ENCODE measurements around the gene RNASE9.
"Not testable (repeated sequence)": the region's sequence is repeated elsewhere in the genome, so short reads cannot be mapped to it uniquely, and the experiment has no call there.

RNASE9 gene

GRCh38 chr14:20515846-20516245 lies 45.0 kb downstream of the RNASE9 start:
- H2AFZ ChIP-seq (ENCODE audit: low read length), result no peak overlapping the region
- no peaks in the 10 kb centered on the region for H3K79me2 ChIP-seq (ENCODE audit: insufficient read depth, low read length)
- H3K9me2 ChIP-seq (replicated peaks; ENCODE audit: low read depth, low read length), result no peaks in the 10 kb centered on the region
- no peak overlapping the region for H3K4me3 ChIP-seq (ENCODE audit: low read length, poor library complexity, severe bottlenecking)
- no peaks in the 10 kb centered on the region for H3K4me1 ChIP-seq (ENCODE audit: insufficient read depth, low read length, poor library complexity, severe bottlenecking)
- no peak overlapping the region for H3K4me2 ChIP-seq (ENCODE audit: low read depth, low read length, poor library complexity, severe bottlenecking)
- no peaks in the 10 kb centered on the region for H3K36me3 ChIP-seq (ENCODE audit: insufficient read depth, low read length)
- no peak overlapping the region for H3K9ac ChIP-seq (ENCODE audit: low read depth, low read length, poor library complexity, severe bottlenecking)
- no peaks in the 10 kb centered on the region for H4K20me1 ChIP-seq (ENCODE audit: insufficient read depth, low read length, poor library complexity, severe bottlenecking)
- no peaks in the 10 kb centered on the region for H3K27me3 ChIP-seq (ENCODE audit: insufficient read depth, low read length, poor library complexity, severe bottlenecking)
- TF ChIP-seq, protein P1, sequence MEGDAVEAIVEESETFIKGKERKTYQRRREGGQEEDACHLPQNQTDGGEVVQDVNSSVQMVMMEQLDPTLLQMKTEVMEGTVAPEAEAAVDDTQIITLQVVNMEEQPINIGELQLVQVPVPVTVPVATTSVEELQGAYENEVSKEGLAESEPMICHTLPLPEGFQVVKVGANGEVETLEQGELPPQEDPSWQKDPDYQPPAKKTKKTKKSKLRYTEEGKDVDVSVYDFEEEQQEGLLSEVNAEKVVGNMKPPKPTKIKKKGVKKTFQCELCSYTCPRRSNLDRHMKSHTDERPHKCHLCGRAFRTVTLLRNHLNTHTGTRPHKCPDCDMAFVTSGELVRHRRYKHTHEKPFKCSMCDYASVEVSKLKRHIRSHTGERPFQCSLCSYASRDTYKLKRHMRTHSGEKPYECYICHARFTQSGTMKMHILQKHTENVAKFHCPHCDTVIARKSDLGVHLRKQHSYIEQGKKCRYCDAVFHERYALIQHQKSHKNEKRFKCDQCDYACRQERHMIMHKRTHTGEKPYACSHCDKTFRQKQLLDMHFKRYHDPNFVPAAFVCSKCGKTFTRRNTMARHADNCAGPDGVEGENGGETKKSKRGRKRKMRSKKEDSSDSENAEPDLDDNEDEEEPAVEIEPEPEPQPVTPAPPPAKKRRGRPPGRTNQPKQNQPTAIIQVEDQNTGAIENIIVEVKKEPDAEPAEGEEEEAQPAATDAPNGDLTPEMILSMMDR (conservative IDR thresholded peaks at IDR 0.05; ENCODE audit: low read length), result no peak
- TF ChIP-seq EZH2phosphoT487 (IDR thresholded peaks at IDR 0.05; ENCODE audit: borderline replicate concordance), result no peak
- H3F3A ChIP-seq (ENCODE audit: low read depth), result no peaks in the 10 kb centered on the region
- H3K9me3 ChIP-seq (ENCODE audit: insufficient read depth, low read depth, low read length), result no peaks in the 10 kb centered on the region

GRCh38 chr14:20512177-20512905 lies 48.5 kb downstream of the RNASE9 start:
- Histone ChIP-seq H3K27me3 (ENCODE audit: insufficient read depth, low read length, poor library complexity, severe bottlenecking) (no peaks in the 10 kb centered on the region), H3K4me3 (ENCODE audit: low read length, poor library complexity, severe bottlenecking) (no peak overlapping the region), H3K9ac (ENCODE audit: low read depth, low read length, poor library complexity, severe bottlenecking) (no peak overlapping the region), H3K4me2 (ENCODE audit: low read depth, low read length, poor library complexity, severe bottlenecking) (no peak overlapping the region), H2AFZ (ENCODE audit: low read length) (no peak overlapping the region), H3K4me1 (ENCODE audit: insufficient read depth, low read length, poor library complexity, severe bottlenecking) (no peaks in the 10 kb centered on the region), H3K9me3 (ENCODE audit: insufficient read depth, low read depth, low read length) (no peaks in the 10 kb centered on the region), H3K9me2 (replicated peaks; ENCODE audit: low read depth, low read length) (no peaks in the 10 kb centered on the region), H3K36me3 (ENCODE audit: insufficient read depth, low read length) (no peaks in the 10 kb centered on the region), H3F3A (ENCODE audit: low read depth) (no peaks in the 10 kb centered on the region), H3K79me2 (ENCODE audit: insufficient read depth, low read length) (no peaks in the 10 kb centered on the region), H4K20me1 (ENCODE audit: insufficient read depth, low read length, poor library complexity, severe bottlenecking) (no peaks in the 10 kb centered on the region)
- TF ChIP-seq, protein P1 (conservative IDR thresholded peaks at IDR 0.05; ENCODE audit: low read length), result no peak

DNA sequence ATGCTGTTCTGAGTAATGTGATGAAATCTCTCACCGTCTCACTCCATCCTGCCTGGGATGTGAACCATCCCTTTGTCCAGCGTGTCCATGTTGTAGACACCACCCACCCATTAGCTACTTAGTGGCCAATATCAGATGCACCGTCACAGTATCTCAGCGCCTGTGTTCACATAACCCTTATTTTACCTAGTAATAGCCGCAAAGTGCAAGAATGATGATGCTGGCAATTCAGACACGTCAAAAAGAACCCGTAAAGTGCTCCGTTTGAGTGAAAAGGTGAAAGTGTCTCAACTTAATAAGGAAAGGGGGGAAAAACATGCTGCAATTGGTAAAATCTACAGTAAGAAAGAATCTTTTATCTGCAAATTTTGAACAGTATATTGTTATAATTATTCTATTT lies 52.5 kb downstream of the RNASE9 start:
- no peaks in the 10 kb centered on the region for H3K4me1 ChIP-seq (ENCODE audit: insufficient read depth, low read length, poor library complexity, severe bottlenecking)
- no peaks in the 10 kb centered on the region for H3K27me3 ChIP-seq (ENCODE audit: insufficient read depth, low read length, poor library complexity, severe bottlenecking)
- no peaks in the 10 kb centered on the region for H3K79me2 ChIP-seq (ENCODE audit: insufficient read depth, low read length)
- H3K9me3 ChIP-seq (ENCODE audit: insufficient read depth, low read depth, low read length), result no peaks in the 10 kb centered on the region
- no peaks in the 10 kb centered on the region for H3F3A ChIP-seq (ENCODE audit: low read depth)
- H4K20me1 ChIP-seq (ENCODE audit: insufficient read depth, low read length, poor library complexity, severe bottlenecking), result no peaks in the 10 kb centered on the region
- no peaks in the 10 kb centered on the region for H3K9me2 ChIP-seq (replicated peaks; ENCODE audit: low read depth, low read length)
- TF ChIP-seq, protein P1 (conservative IDR thresholded peaks at IDR 0.05; ENCODE audit: low read length), result no peak
- TF ChIP-seq EZH2phosphoT487 (IDR thresholded peaks at IDR 0.05; ENCODE audit: borderline replicate concordance), result no peak
- H3K9ac ChIP-seq (ENCODE audit: low read depth, low read length, poor library complexity, severe bottlenecking), result no peak overlapping the region
- H3K36me3 ChIP-seq (ENCODE audit: insufficient read depth, low read length), result no peaks in the 10 kb centered on the region
- H3K4me2 ChIP-seq (ENCODE audit: low read depth, low read length, poor library complexity, severe bottlenecking), result no peak overlapping the region
- no peak overlapping the region for H2AFZ ChIP-seq (ENCODE audit: low read length)
- H3K4me3 ChIP-seq (ENCODE audit: low read length, poor library complexity, severe bottlenecking), result no peak overlapping the region

GRCh38 chr14:20507537-20507936 lies 53.3 kb downstream of the RNASE9 start:
- H3K36me3 ChIP-seq (ENCODE audit: insufficient read depth, low read length); H3K4me2 ChIP-seq (ENCODE audit: low read depth, low read length, poor library complexity, severe bottlenecking); H3K4me1 ChIP-seq (ENCODE audit: insufficient read depth, low read length, poor library complexity, severe bottlenecking); H3K9ac ChIP-seq (ENCODE audit: low read depth, low read length, poor library complexity, severe bottlenecking); H3K9me3 ChIP-seq (ENCODE audit: insufficient read depth, low read depth, low read length); H3K4me3 ChIP-seq (ENCODE audit: low read length, poor library complexity, severe bottlenecking); H2AFZ ChIP-seq (ENCODE audit: low read length); H3K9me2 ChIP-seq (replicated peaks; ENCODE audit: low read depth, low read length); H4K20me1 ChIP-seq (ENCODE audit: insufficient read depth, low read length, poor library complexity, severe bottlenecking); H3K79me2 ChIP-seq (ENCODE audit: insufficient read depth, low read length); H3F3A ChIP-seq (ENCODE audit: low read depth); H3K27me3 ChIP-seq (ENCODE audit: insufficient read depth, low read length, poor library complexity, severe bottlenecking): not testable (repeated sequence)

DNA sequence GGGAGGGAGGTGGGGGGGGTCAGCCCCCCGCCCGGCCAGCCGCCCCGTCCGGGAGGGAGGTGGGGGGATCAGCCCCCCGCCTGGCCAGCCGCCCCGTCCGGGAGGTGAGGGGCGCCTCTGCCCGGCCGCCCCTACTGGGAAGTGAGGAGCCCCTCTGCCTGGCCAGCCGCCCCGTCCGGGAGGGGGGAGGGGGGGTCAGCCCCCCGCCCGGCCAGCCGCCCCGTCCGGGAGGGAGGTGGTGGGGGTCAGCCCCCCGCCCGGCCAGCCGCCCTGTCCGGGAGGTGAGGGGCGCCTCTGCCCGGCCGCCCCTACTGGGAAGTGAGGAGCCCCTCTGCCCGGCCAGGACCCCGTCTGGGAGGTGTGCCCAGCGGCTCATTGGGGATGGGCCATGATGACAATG lies 54.1 kb downstream of the RNASE9 start:
- not testable (repeated sequence) for H3K4me1 ChIP-seq (ENCODE audit: insufficient read depth, low read length, poor library complexity, severe bottlenecking); H2AFZ ChIP-seq (ENCODE audit: low read length); H3K9me3 ChIP-seq (ENCODE audit: insufficient read depth, low read depth, low read length)

More for the DNA sequence above, 54.1 kb downstream of the RNASE9 start:
- not testable (repeated sequence) for H3K36me3 ChIP-seq (ENCODE audit: insufficient read depth, low read length); H3K4me2 ChIP-seq (ENCODE audit: low read depth, low read length, poor library complexity, severe bottlenecking); H3K27me3 ChIP-seq (ENCODE audit: insufficient read depth, low read length, poor library complexity, severe bottlenecking); H4K20me1 ChIP-seq (ENCODE audit: insufficient read depth, low read length, poor library complexity, severe bottlenecking); H3F3A ChIP-seq (ENCODE audit: low read depth); H3K9ac ChIP-seq (ENCODE audit: low read depth, low read length, poor library complexity, severe bottlenecking); H3K4me3 ChIP-seq (ENCODE audit: low read length, poor library complexity, severe bottlenecking); H3K9me2 ChIP-seq (replicated peaks; ENCODE audit: low read depth, low read length); H3K79me2 ChIP-seq (ENCODE audit: insufficient read depth, low read length)

All from Loucy (cell line).